Measurements from ENCODE around the gene OR8K3. TPM values are rescaled to one million over a fixed set of nuclear protein-coding genes. Genes with fewer than 3 reads are reported as not detected.

OR8K3 gene
- total RNA-seq (2022; extraction: Qiagen RNA extraction; ENCODE audit: low read depth): not detected in 5 replicates

GRCh38 chr11:56314844-56315243, at the start of gene OR8K3:
Gene OR8K3, plus strand, starts transcription at chr11:56315144. Its CDS starts 3,163 bp downstream, at chr11:56318307.

GRCh38 chr11:56273854-56274253, 41.1 kb upstream of the OR8K3 start, which contains the start of gene OR5T1:
Gene OR5T1, plus strand, starts transcription at chr11:56274154. Its CDS starts 1,485 bp downstream, at chr11:56275639.

GRCh38 chr11:56292154-56292553, 22.8 kb upstream of the OR8K3 start, which contains the start of gene OR8H1:
Gene OR8H1, minus strand, starts transcription at chr11:56292254. Its CDS starts 1,192 bp downstream, at chr11:56291062.

GRCh38 chr11:56345739-56346138, 30.8 kb downstream of the OR8K3 start, which contains the start of gene OR8K1:
Gene OR8K1, plus strand, starts transcription at chr11:56346039. Its CDS starts 0 bp downstream, at chr11:56346039.

GRCh38 chr11:56353991-56354390, 39.0 kb downstream of the OR8K3 start, which contains the start of gene OR8J1:
Gene OR8J1, plus strand, starts transcription at chr11:56354291. Its CDS starts 5,956 bp downstream, at chr11:56360247.

Other genes starting within 250 kb of the OR8K3 start
- not detected in 5 replicates for gene OR8I2, start 221.8 kb upstream of the OR8K3 start, total RNA-seq (2022; extraction: Qiagen RNA extraction; ENCODE audit: low read depth)
- not detected in 5 replicates for gene OR8H2, start 211.5 kb upstream of the OR8K3 start, total RNA-seq (2022; extraction: Qiagen RNA extraction; ENCODE audit: low read depth)
- gene OR8H3, start 192.8 kb upstream of the OR8K3 start, total RNA-seq (2022; extraction: Qiagen RNA extraction; ENCODE audit: low read depth): not detected in 5 replicates
- not detected in 5 replicates for gene OR8J3, start 174.9 kb upstream of the OR8K3 start, total RNA-seq (2022; extraction: Qiagen RNA extraction; ENCODE audit: low read depth)
- gene OR8K5, start 154.8 kb upstream of the OR8K3 start, total RNA-seq (2022; extraction: Qiagen RNA extraction; ENCODE audit: low read depth): not detected in 5 replicates
- not detected in 5 replicates for gene OR5J2, start 138.5 kb upstream of the OR8K3 start, total RNA-seq (2022; extraction: Qiagen RNA extraction; ENCODE audit: low read depth)
- not detected in 5 replicates for gene OR5T2, start 80.9 kb upstream of the OR8K3 start, total RNA-seq (2022; extraction: Qiagen RNA extraction; ENCODE audit: low read depth)
- gene OR5T3, start 62.9 kb upstream of the OR8K3 start, total RNA-seq (2022; extraction: Qiagen RNA extraction; ENCODE audit: low read depth): not detected in 5 replicates
- gene OR5T1, start 41.0 kb upstream of the OR8K3 start, total RNA-seq (2022; extraction: Qiagen RNA extraction; ENCODE audit: low read depth): not detected in 5 replicates
- not detected in 5 replicates for gene OR8H1, start 22.9 kb upstream of the OR8K3 start, total RNA-seq (2022; extraction: Qiagen RNA extraction; ENCODE audit: low read depth)
- gene OR8K1, start 30.9 kb downstream of the OR8K3 start, total RNA-seq (2022; extraction: Qiagen RNA extraction; ENCODE audit: low read depth): not detected in 5 replicates
- not detected in 5 replicates for gene OR8J1, start 39.1 kb downstream of the OR8K3 start, total RNA-seq (2022; extraction: Qiagen RNA extraction; ENCODE audit: low read depth)
- not detected in 5 replicates for gene OR8U1, start 60.5 kb downstream of the OR8K3 start, total RNA-seq (2022; extraction: Qiagen RNA extraction; ENCODE audit: low read depth)
- not detected in 5 replicates for gene OR5AL1, start 97.6 kb downstream of the OR8K3 start, total RNA-seq (2022; extraction: Qiagen RNA extraction; ENCODE audit: low read depth)
- gene OR5M3, start 158.2 kb downstream of the OR8K3 start, total RNA-seq (2022; extraction: Qiagen RNA extraction; ENCODE audit: low read depth): not detected in 5 replicates
- not detected in 5 replicates for gene OR5M8, start 176.2 kb downstream of the OR8K3 start, total RNA-seq (2022; extraction: Qiagen RNA extraction; ENCODE audit: low read depth)
- not detected in 5 replicates for gene OR5M11, start 228.1 kb downstream of the OR8K3 start, total RNA-seq (2022; extraction: Qiagen RNA extraction; ENCODE audit: low read depth)